K562 (cell line): ENCODE measurements around the gene ARRB2. TPM values are rescaled to one million over a fixed set of nuclear protein-coding genes. Genes with fewer than 3 reads are reported as not detected.

ENCODE experiments used
- ATAC-seq: fragments of 200-7000 bp; cut with Tn5 transposase; 3 replicates; pipeline ENCODE4 v1.9.1; 2020; ENCODE audit warnings: moderate library complexity
- BruUV-seq: library from RNA; stranded (reverse); fragments of 400-500 nt; replicated peaks from 2 replicates; lab custom pipeline; 2021; lab: Mats Ljungman, UMichigan
- CTCF ChIA-PET: fragments of 300-600 bp; formaldehyde crosslinking; extraction: SDS; loops from one replicate; lab custom pipeline; 2021; ENCODE audit warnings: low intra/inter-chr PET ratio; lab: Yijun Ruan, JAX
- POLR2A ChIA-PET: fragments of 300-600, 350-650 bp; sonication (Branson Sonifier 250); formaldehyde crosslinking; extraction: SDS; loops from one replicate; lab custom pipeline; 2021; ENCODE audit warnings: antibody characterized with exemption, inconsistent platforms; lab: Yijun Ruan, JAX
- DNase-seq, 4 experiments: peaks; one replicate each; pipeline versions ENCODE4 v3.0.0 to v3.0.0-alpha.2; 2011 to 2018; ENCODE audit warnings: low spot score in 3 of 4, mixed read lengths in 3 of 4; ENCODE audit errors: extremely low read depth in 1 of 4
- FAIRE-seq: peaks from 2 replicates; lab custom pipeline; 2011; peaks lifted over from hg19 to GRCh38; lab: Jason Lieb, UNC
- H2AFZ ChIP-seq: 2 replicates; pipeline ENCODE4 v1.6.0; 2011; ENCODE audit warnings: low read depth, low read length, control low read depth, inconsistent platforms
- H3K27ac ChIP-seq: fragments of 200-600 bp; 3 replicates; pipeline ENCODE4 v1.8.0; 2011; ENCODE audit warnings: low read depth, mild to moderate bottlenecking, control low read depth, inconsistent platforms, low read length, moderate library complexity, mixed read lengths; ENCODE audit errors: extremely low read depth
- H3K27me3 ChIP-seq, 2 experiments: fragments of 300-600 bp in 1 of 2; 2 replicates in 1 of 2; 3 replicates in 1 of 2; pipeline versions ENCODE4 v1.6.0 to v1.8.0; 2011; ENCODE audit warnings: inconsistent platforms in 2 of 2, low read length in 2 of 2, mild to moderate bottlenecking in 1 of 2, mixed read lengths in 1 of 2, moderate library complexity in 1 of 2; ENCODE audit not compliant: control insufficient read depth in 2 of 2, insufficient read depth in 2 of 2
- H3K36me3 ChIP-seq: fragments of 300-600 bp; 3 replicates; pipeline ENCODE4 v1.8.0; 2011; ENCODE audit warnings: mild to moderate bottlenecking, low read length, inconsistent platforms; ENCODE audit not compliant: control insufficient read depth, insufficient read depth
- H3K4me1 ChIP-seq, 2 experiments: fragments of 200-600 bp in 1 of 2; replicated peaks in 1 of 2; 2 replicates in 1 of 2; 3 replicates in 1 of 2; pipeline versions ENCODE4 v1.5.1 to v1.8.0; 2011; ENCODE audit warnings: inconsistent platforms in 2 of 2, low read length in 2 of 2, mild to moderate bottlenecking in 1 of 2, mixed read lengths in 1 of 2, moderate library complexity in 1 of 2; ENCODE audit not compliant: control insufficient read depth in 2 of 2, insufficient read depth in 2 of 2
- H3K4me2 ChIP-seq: 2 replicates; pipeline ENCODE4 v1.6.1; 2011; ENCODE audit warnings: low read length, control low read depth, inconsistent platforms, mixed read lengths; ENCODE audit not compliant: insufficient read depth
- H3K4me3 ChIP-seq: fragments of 200-600 bp; sonication (generic), shearing (Covaris generic); 2 replicates; pipeline ENCODE4 v1.5.1; 2016; ENCODE audit warnings: control low read depth, inconsistent platforms
- H3K79me2 ChIP-seq: fragments of 200-600 bp; 3 replicates; pipeline ENCODE4 v1.8.0; 2011; ENCODE audit warnings: low read length, inconsistent platforms; ENCODE audit not compliant: control insufficient read depth, insufficient read depth
- H3K9ac ChIP-seq, 2 experiments: 2 replicates each; pipeline versions ENCODE4 v1.6.0 to v1.6.1; 2011; ENCODE audit warnings: low read depth in 2 of 2, low read length in 2 of 2, control low read depth in 1 of 2, inconsistent platforms in 1 of 2, mild to moderate bottlenecking in 1 of 2, mixed read lengths in 1 of 2; ENCODE audit not compliant: insufficient read depth in 1 of 2
- H3K9me1 ChIP-seq: one replicate; pipeline ENCODE4 v1.6.0; 2011; ENCODE audit warnings: inconsistent platforms, mild to moderate bottlenecking, low read length, moderate library complexity; ENCODE audit not compliant: control insufficient read depth, insufficient read depth
- H3K9me3 ChIP-seq: replicated peaks from 2 replicates; pipeline ENCODE4 v1.5.1; 2011; ENCODE audit warnings: low read depth, low read length, inconsistent platforms; ENCODE audit not compliant: control insufficient read depth, insufficient read depth
- H4K20me1 ChIP-seq: replicated peaks from 2 replicates; pipeline ENCODE4 v1.6.1; 2011; ENCODE audit warnings: low read length, inconsistent platforms, mixed read lengths; ENCODE audit not compliant: control insufficient read depth, insufficient read depth
- HLTF ChIP-seq: fragments of 450-650 bp; IDR thresholded peaks from 2 replicates; pipeline ENCODE4 v1.6.1; 2016
- JUN ChIP-seq, 2 experiments: sonication (generic) in 1 of 2; formaldehyde crosslinking in 1 of 2; IDR thresholded peaks; 2 replicates each; pipeline versions ENCODE4 v1.6.1 to v1.8.0; 2012 to 2022; ENCODE audit warnings: borderline replicate concordance in 2 of 2, mild to moderate bottlenecking in 2 of 2, improper control_type of control experiment in 1 of 2, low read depth in 1 of 2, low read length in 1 of 2, missing genetic modification reagents in 1 of 2
- KLF1 ChIP-seq: fragments of 450-650 bp; IDR thresholded peaks from 2 replicates; pipeline ENCODE4 v1.6.1; 2016; ENCODE audit warnings: missing genetic modification characterization, missing compliant biosample characterization
- PML ChIP-seq: IDR thresholded peaks from 2 replicates; pipeline ENCODE4 v1.6.1; 2012; ENCODE audit warnings: low read length, inconsistent platforms
- RFX7 ChIP-seq: fragments of 250-450 bp; sonication (Bioruptor Pico); IDR thresholded peaks from 2 replicates; pipeline ENCODE4 v1.5.1; 2021; ENCODE audit warnings: mild to moderate bottlenecking
- XRCC3 ChIP-seq: fragments of 450-650 bp; IDR thresholded peaks from 2 replicates; pipeline ENCODE4 v1.6.1; 2017; ENCODE audit warnings: mild to moderate bottlenecking, moderate library complexity
- ZNF121 ChIP-seq: sonication (generic); formaldehyde crosslinking; conservative IDR thresholded peaks from 2 replicates; pipeline ENCODE4 v1.8.0; 2022; ENCODE audit warnings: missing genetic modification reagents
- ZNF384 ChIP-seq: IDR thresholded peaks from 2 replicates; pipeline ENCODE4 v1.6.1; 2012; ENCODE audit warnings: low read depth, low read length, improper control_type of control experiment
- WGBS: fragments of 100-300 bp; shearing (Covaris generic); methylation state at CpG from one replicate; pipeline ENCODE4 v1.1.6; 2016; ENCODE audit warnings: low coverage, mixed read lengths; ENCODE audit not compliant: insufficient coverage; ENCODE audit errors: missing lambda C conversion rate; 5-methylcytosine and 5-hydroxymethylcytosine counted together
- in situ Hi-C: fragments of 300-500 bp; cut with MboI; formaldehyde crosslinking; loops from 4 replicates; pipeline ENCODE4 v1.15.0; 2018; ENCODE audit warnings: inconsistent platforms, mixed read lengths
- intact Hi-C: fragments of 100-400 bp; cut with micrococcal nuclease; formaldehyde crosslinking; loops from 2 replicates; pipeline ENCODE4 v1.14.2; 2022
- polyA plus RNA-seq, 8 experiments: library from polyadenylated mRNA; depleted of rRNA in 4 of 8; stranded (reverse) in 5 of 8; unstranded in 3 of 8; fragments of >200 nt; fragmentation: Nextera tagmentation in 2 of 8; fragmentation: Illumina TruSeq in 1 of 8; extraction: Ambion mirVana in 2 of 8; extraction: Trizol in 1 of 8; gene quantifications; 2 replicates each; pipeline versions ENCODE4 v1.2.1 to v1.2.3, GENCODE V29; 2011 to 2014; ENCODE audit warnings: inconsistent platforms in 1 of 8, missing spikeins in 1 of 8
- total RNA-seq, 7 experiments: library from RNA; depleted of rRNA in 6 of 7; stranded (reverse); fragments of >200 nt in 6 of 7; fragmentation: Illumina TruSeq in 2 of 7; extraction: Trizol in 2 of 7; gene quantifications; 2 replicates each; pipeline versions ENCODE4 v1.2.1 to v1.2.3, GENCODE V29; 2011 to 2021; ENCODE audit warnings: low replicate concordance in 1 of 7
- TF ChIP-seq, protein P1 (sequence below): sonication (generic); formaldehyde crosslinking; IDR thresholded peaks from 2 replicates; pipeline ENCODE4 v1.8.1; 2022; ENCODE audit warnings: missing genetic modification reagents
- TF ChIP-seq, protein P2 (sequence below): fragments of 200-800 bp; sonication (Bioruptor generic); IDR thresholded peaks from 2 replicates; pipeline ENCODE4 v1.6.1; 2017; ENCODE audit warnings: missing genetic modification characterization, missing compliant biosample characterization
- TF ChIP-seq, protein P3 (sequence below): IDR thresholded peaks from 2 replicates; pipeline ENCODE4 v1.6.1; 2016; ENCODE audit warnings: missing genetic modification characterization, missing compliant biosample characterization

ARRB2 gene
- total and polyA plus RNA-seq, 9 of the 15 experiments (the other 6 are each of a cell fraction or from before 2014, with no cell fraction given) = 0.79 to 15.3 (median 8.8) TPM

DNA sequence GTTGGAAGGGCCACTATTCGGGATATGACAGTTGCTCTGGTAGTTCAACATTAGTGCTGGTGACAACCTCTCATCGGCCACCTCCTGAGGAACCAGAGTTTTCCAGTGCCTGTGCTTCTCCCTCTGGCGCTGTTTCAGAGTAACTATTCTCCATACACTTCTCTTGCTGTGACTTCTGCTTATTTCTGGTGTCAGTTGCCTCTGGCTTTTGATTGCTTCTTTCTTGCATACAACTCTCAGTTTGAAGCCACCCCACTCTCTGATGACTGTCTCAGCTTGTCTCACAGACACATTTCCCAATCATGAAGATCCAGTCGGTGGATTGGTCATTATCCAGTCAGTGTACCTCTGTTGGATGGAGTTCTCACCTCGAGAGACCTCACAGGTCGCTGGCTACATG, 57.9 kb downstream of the ARRB2 start:
- TF ChIP-seq, protein P1, sequence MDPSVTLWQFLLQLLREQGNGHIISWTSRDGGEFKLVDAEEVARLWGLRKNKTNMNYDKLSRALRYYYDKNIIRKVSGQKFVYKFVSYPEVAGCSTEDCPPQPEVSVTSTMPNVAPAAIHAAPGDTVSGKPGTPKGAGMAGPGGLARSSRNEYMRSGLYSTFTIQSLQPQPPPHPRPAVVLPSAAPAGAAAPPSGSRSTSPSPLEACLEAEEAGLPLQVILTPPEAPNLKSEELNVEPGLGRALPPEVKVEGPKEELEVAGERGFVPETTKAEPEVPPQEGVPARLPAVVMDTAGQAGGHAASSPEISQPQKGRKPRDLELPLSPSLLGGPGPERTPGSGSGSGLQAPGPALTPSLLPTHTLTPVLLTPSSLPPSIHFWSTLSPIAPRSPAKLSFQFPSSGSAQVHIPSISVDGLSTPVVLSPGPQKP (CRISPR knock-in tag) = no peak
- TF ChIP-seq PML (no peak), JUN (IDR thresholded peaks at IDR 0.05; ENCODE audit: borderline replicate concordance, low read depth, low read length) (no peak), JUN (CRISPR knock-in tag; IDR thresholded peaks at IDR 0.05; ENCODE audit: borderline replicate concordance) (no peak)
- in situ Hi-C loops = no loop called here
- POLR2A ChIA-PET = interaction anchor here (1.1 kb wide), 1 partner anchor 24 kb away, joined by 5 read pairs; no protein-coding TSS in a partner anchor
- no peak overlapping the region for H2AFZ ChIP-seq
- H3K4me3 ChIP-seq = no peak overlapping the region
- H3K36me3 ChIP-seq = no peaks in the 10 kb centered on the region
- H3K4me2 ChIP-seq = no peak overlapping the region
- intact Hi-C loops = no loop called here
- no peaks in the 10 kb centered on the region for H3K79me2 ChIP-seq
- FAIRE-seq (no peak), ATAC-seq (no peak), DNase-seq (no peak)
- 10% methylated on average over 6 of the region's 6 CpGs for WGBS
- H3K27ac ChIP-seq = no peak overlapping the region
- H3K4me1 ChIP-seq = no peaks in the 10 kb centered on the region
- CTCF ChIA-PET = no interaction called here
- no peaks in the 10 kb centered on the region for H3K9me1 ChIP-seq
- H3K9me3 ChIP-seq = no peaks in the 10 kb centered on the region
- peaks cover 13 to 24% of the 10 kb centered on the region in 2 experiments for H3K27me3 ChIP-seq
- H3K9ac ChIP-seq = no peak overlapping the region
- H4K20me1 ChIP-seq = no peaks in the 10 kb centered on the region
- BruUV-seq = no TSS peak

- Histone ChIP-seq H3K36me3 (no peaks in the 10 kb centered on the region), H3K4me2 (no peak overlapping the region), H3K9me1 (no peaks in the 10 kb centered on the region), H3K4me3 (no peak overlapping the region), H4K20me1 (no peaks in the 10 kb centered on the region), H3K4me1 (no peaks in the 10 kb centered on the region), H3K9me3 (no peaks in the 10 kb centered on the region), H3K27ac (no peak overlapping the region), H2AFZ (no peak overlapping the region), H3K79me2 (no peaks in the 10 kb centered on the region), H3K9ac (no peak overlapping the region), H3K27me3 (peaks cover 17 to 36% of the 10 kb centered on the region in 2 experiments)
- ATAC-seq = no peak
- POLR2A ChIA-PET = interaction anchor here (0.6 kb wide), 1 partner anchor 252 kb away, joined by 4 read pairs; no protein-coding TSS in a partner anchor
- FAIRE-seq = no peak
- CTCF ChIA-PET = no interaction called here
- BruUV-seq = no TSS peak
- DNase-seq = no peak
- 0% methylated on average over 1 of the region's 2 CpGs for WGBS
- intact Hi-C loops = no loop called here
- in situ Hi-C loops = no loop called here
- TF ChIP-seq ZNF384 (no peak), HLTF (no peak), XRCC3 (no peak), KLF1 (tag) (no peak), RFX7 (CRISPR knock-in tag) (no peak), ZNF121 (CRISPR knock-in tag) (no peak)
- TF ChIP-seq, protein P2, sequence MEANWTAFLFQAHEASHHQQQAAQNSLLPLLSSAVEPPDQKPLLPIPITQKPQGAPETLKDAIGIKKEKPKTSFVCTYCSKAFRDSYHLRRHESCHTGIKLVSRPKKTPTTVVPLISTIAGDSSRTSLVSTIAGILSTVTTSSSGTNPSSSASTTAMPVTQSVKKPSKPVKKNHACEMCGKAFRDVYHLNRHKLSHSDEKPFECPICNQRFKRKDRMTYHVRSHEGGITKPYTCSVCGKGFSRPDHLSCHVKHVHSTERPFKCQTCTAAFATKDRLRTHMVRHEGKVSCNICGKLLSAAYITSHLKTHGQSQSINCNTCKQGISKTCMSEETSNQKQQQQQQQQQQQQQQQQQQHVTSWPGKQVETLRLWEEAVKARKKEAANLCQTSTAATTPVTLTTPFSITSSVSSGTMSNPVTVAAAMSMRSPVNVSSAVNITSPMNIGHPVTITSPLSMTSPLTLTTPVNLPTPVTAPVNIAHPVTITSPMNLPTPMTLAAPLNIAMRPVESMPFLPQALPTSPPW (CRISPR knock-in tag) = no peak
- TF ChIP-seq, protein P3, sequence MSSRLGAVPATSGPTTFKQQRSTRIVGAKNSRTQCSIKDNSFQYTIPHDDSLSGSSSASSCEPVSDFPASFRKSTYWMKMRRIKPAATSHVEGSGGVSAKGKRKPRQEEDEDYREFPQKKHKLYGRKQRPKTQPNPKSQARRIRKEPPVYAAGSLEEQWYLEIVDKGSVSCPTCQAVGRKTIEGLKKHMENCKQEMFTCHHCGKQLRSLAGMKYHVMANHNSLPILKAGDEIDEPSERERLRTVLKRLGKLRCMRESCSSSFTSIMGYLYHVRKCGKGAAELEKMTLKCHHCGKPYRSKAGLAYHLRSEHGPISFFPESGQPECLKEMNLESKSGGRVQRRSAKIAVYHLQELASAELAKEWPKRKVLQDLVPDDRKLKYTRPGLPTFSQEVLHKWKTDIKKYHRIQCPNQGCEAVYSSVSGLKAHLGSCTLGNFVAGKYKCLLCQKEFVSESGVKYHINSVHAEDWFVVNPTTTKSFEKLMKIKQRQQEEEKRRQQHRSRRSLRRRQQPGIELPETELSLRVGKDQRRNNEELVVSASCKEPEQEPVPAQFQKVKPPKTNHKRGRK (tag) = no peak
These were observed 59.2 kb downstream of the ARRB2 start for GRCh38 chr17:4769628-4770027.
